Stimulated activated CD4-positive, alpha-beta T cell treated with anti-CD3 and anti-CD28 coated beads, TNF-alpha, amount 100 ng/mL, for 1 hour (primary cell): ENCODE results near the gene PPP1R7.
A peak's percentile ranks its signal among the peaks of the same experiment; 100 is the strongest.

Source experiments
- DNase-seq, 3 donors: peaks; one replicate each; pipeline ENCODE4 v3.0.0-alpha.2; 2020; ENCODE audit warnings: low read depth in 3 of 3, low spot score in 1 of 3

Gene PPP1R7

GRCh38 chr2:241209271-241209670, 59.0 kb downstream of the PPP1R7 start:
- DNase-seq = no peak

GRCh38 chr2:241211276-241211675, 61.0 kb downstream of the PPP1R7 start:
- no peak for DNase-seq

- DNase-seq = no peak
Measured at GRCh38 chr2:241213041-241213440, 62.8 kb downstream of the PPP1R7 start.

- no peak for DNase-seq
Measured at GRCh38 chr2:241213567-241213966, 63.3 kb downstream of the PPP1R7 start.

- no peak for DNase-seq
Measured at GRCh38 chr2:241214209-241214608, 63.9 kb downstream of the PPP1R7 start.

GRCh38 chr2:241214766-241215165, 64.5 kb downstream of the PPP1R7 start:
- DNase-seq = no peak

GRCh38 chr2:241215421-241215820, 65.2 kb downstream of the PPP1R7 start:
- DNase-seq = no peak

GRCh38 chr2:241216211-241216761, 66.0 kb downstream of the PPP1R7 start:
- no peak for DNase-seq

- peak in 1 of 3 donors; percentile 20 for DNase-seq
Measured at GRCh38 chr2:241217320-241218031, 67.2 kb downstream of the PPP1R7 start.

- peak in 1 of 3 donors; percentile 23 for DNase-seq
Measured at GRCh38 chr2:241218131-241219029, 68.1 kb downstream of the PPP1R7 start.

GRCh38 chr2:241219030-241219382, 68.7 kb downstream of the PPP1R7 start:
- DNase-seq = no peak

- DNase-seq = no peak
Measured at GRCh38 chr2:241219856-241220356, 69.6 kb downstream of the PPP1R7 start.

- no peak for DNase-seq
Measured at GRCh38 chr2:241223211-241224017, 73.1 kb downstream of the PPP1R7 start.

- no peak for DNase-seq
Measured at GRCh38 chr2:241224018-241224850, 74.0 kb downstream of the PPP1R7 start.

GRCh38 chr2:241224851-241225438, 74.7 kb downstream of the PPP1R7 start:
- no peak for DNase-seq

- DNase-seq = no peak
Measured at GRCh38 chr2:241225545-241225944, 75.3 kb downstream of the PPP1R7 start.

GRCh38 chr2:241225983-241226382, 75.7 kb downstream of the PPP1R7 start:
- no peak for DNase-seq

- no peak for DNase-seq
Measured at GRCh38 chr2:241226723-241227572, 76.7 kb downstream of the PPP1R7 start.

GRCh38 chr2:241227594-241227993, 77.3 kb downstream of the PPP1R7 start:
- DNase-seq = no peak
